GM21367 (cell line): ENCODE measurements around the gene ARL6IP5.

Experiments
- ATAC-seq: cut with Tn5 transposase; IDR thresholded peaks from one replicate; pipeline ENCODE4 v1.9.1; 2021; ENCODE audit not compliant: unreplicated experiment

The ARL6IP5 gene

GRCh38 chr3:69149586-69149985 lies 64.8 kb downstream of the ARL6IP5 start:
- ATAC-seq: no peak
